ENCODE measurements around the gene PRKCD. TPM values are rescaled to one million over a fixed set of nuclear protein-coding genes. Genes with fewer than 3 reads are reported as not detected.

The PRKCD gene
- total and polyA plus RNA-seq, 2 donors (not counting 1 experiment from before 2014, with no cell fraction given): 46.7 to 68.8 TPM

GRCh38 chr3:53230789-53231188 lies 69.8 kb downstream of the PRKCD start:
- H3K27ac ChIP-seq (ENCODE audit: low read length in 2 of 2): no peak overlapping the region
- H3K36me3 ChIP-seq (replicated peaks in 1 of 2; ENCODE audit: control extremely low read depth in 1 of 2, control insufficient read depth in 1 of 2, extremely low read depth in 1 of 2, insufficient read depth in 2 of 2, low read length in 1 of 2): peaks cover 0 to 87% of the 10 kb centered on the region in 2 experiments
- Mint-ChIP-seq H3K4me3 (no peak overlapping the region), H3K27ac (no peak overlapping the region), H3K9me3 (ENCODE audit: insufficient read depth) (no peaks in the 10 kb centered on the region), H3K27me3 (no peaks in the 10 kb centered on the region), H3K4me1 (no peaks in the 10 kb centered on the region)
- H4K20me1 ChIP-seq (ENCODE audit: control insufficient read depth, insufficient read depth, low read length, poor library complexity, severe bottlenecking): no peaks in the 10 kb centered on the region
- H3K4me3 ChIP-seq (ENCODE audit: control extremely low read depth in 1 of 5, extremely low read depth in 1 of 5, insufficient read depth in 1 of 5, low read depth in 2 of 5, low read length in 4 of 5): no peak overlapping the region
- H3K79me2 ChIP-seq (ENCODE audit: control insufficient read depth, insufficient read depth, low read length): no peaks in the 10 kb centered on the region
- TF ChIP-seq EZH2 (IDR thresholded peaks at IDR 0.05; ENCODE audit: borderline replicate concordance, insufficient read depth, low read depth, low read length, poor library complexity, severe bottlenecking) (no peak), CTCF (IDR thresholded peaks at IDR 0.05) (no peak)
- no peak overlapping the region for H2AFZ ChIP-seq (ENCODE audit: insufficient read depth, low read depth, low read length, poor library complexity, severe bottlenecking)
- no peaks in the 10 kb centered on the region for H3K27me3 ChIP-seq (replicated peaks in 1 of 4; ENCODE audit: control extremely low read depth in 1 of 4, control insufficient read depth in 3 of 4, insufficient read depth in 4 of 4, low read length in 3 of 4)
- POLR2A ChIA-PET: no interaction called here
- no peaks in the 10 kb centered on the region for H3K4me1 ChIP-seq (ENCODE audit: control insufficient read depth in 2 of 2, insufficient read depth in 2 of 2, low read length in 2 of 2)
- 95% methylated on average over 5 of the region's 5 CpGs for WGBS (ENCODE audit: insufficient coverage)
- ATAC-seq (ENCODE audit: low read depth): no peak
- no peaks in the 10 kb centered on the region for H3K9me3 ChIP-seq (ENCODE audit: control extremely low read depth in 1 of 3, control insufficient read depth in 2 of 3, insufficient read depth in 1 of 3, low read length in 2 of 3)
- CTCF ChIA-PET: interaction anchor here (0.6 kb wide), 1 partner anchor 167 kb away, joined by 3 read pairs; no protein-coding TSS in a partner anchor
- DNase-seq: no peak
- intact Hi-C loops (cut with micrococcal nuclease): no loop called here
- H3K9ac ChIP-seq (ENCODE audit: low read length): no peak overlapping the region
- no peak overlapping the region for H3K4me2 ChIP-seq (replicated peaks; ENCODE audit: low read depth, low read length, poor library complexity, severe bottlenecking)

- TF ChIP-seq CTCF (IDR thresholded peaks at IDR 0.05) (no peak), EZH2 (IDR thresholded peaks at IDR 0.05; ENCODE audit: borderline replicate concordance, insufficient read depth, low read depth, low read length, poor library complexity, severe bottlenecking) (no peak)
- Histone ChIP-seq H3K27ac (ENCODE audit: low read length in 2 of 2) (no peak overlapping the region), H3K4me3 (ENCODE audit: control extremely low read depth in 1 of 5, extremely low read depth in 1 of 5, insufficient read depth in 1 of 5, low read depth in 2 of 5, low read length in 4 of 5) (no peak overlapping the region), H3K9ac (ENCODE audit: low read length) (no peak overlapping the region), H3K27me3 (replicated peaks in 1 of 4; ENCODE audit: control extremely low read depth in 1 of 4, control insufficient read depth in 3 of 4, insufficient read depth in 4 of 4, low read length in 3 of 4) (no peaks in the 10 kb centered on the region), H3K9me3 (ENCODE audit: control extremely low read depth in 1 of 3, control insufficient read depth in 2 of 3, insufficient read depth in 1 of 3, low read length in 2 of 3) (no peaks in the 10 kb centered on the region), H2AFZ (ENCODE audit: insufficient read depth, low read depth, low read length, poor library complexity, severe bottlenecking) (no peak overlapping the region), H3K79me2 (ENCODE audit: control insufficient read depth, insufficient read depth, low read length) (no peaks in the 10 kb centered on the region), H3K36me3 (replicated peaks in 1 of 2; ENCODE audit: control extremely low read depth in 1 of 2, control insufficient read depth in 1 of 2, extremely low read depth in 1 of 2, insufficient read depth in 2 of 2, low read length in 1 of 2) (peaks cover 0 to 87% of the 10 kb centered on the region in 2 experiments), H3K4me2 (replicated peaks; ENCODE audit: low read depth, low read length, poor library complexity, severe bottlenecking) (no peak overlapping the region), H3K4me1 (ENCODE audit: control insufficient read depth in 2 of 2, insufficient read depth in 2 of 2, low read length in 2 of 2) (no peaks in the 10 kb centered on the region), H4K20me1 (ENCODE audit: control insufficient read depth, insufficient read depth, low read length, poor library complexity, severe bottlenecking) (no peaks in the 10 kb centered on the region)
- Mint-ChIP-seq H3K9me3 (ENCODE audit: insufficient read depth) (no peaks in the 10 kb centered on the region), H3K4me1 (no peaks in the 10 kb centered on the region), H3K27ac (no peak overlapping the region), H3K27me3 (no peaks in the 10 kb centered on the region), H3K4me3 (no peak overlapping the region)
- CTCF ChIA-PET: interaction anchor here (0.6 kb wide), 1 partner anchor 169 kb away, joined by 3 read pairs; no protein-coding TSS in a partner anchor
- POLR2A ChIA-PET: no interaction called here
- DNase-seq (no peak), ATAC-seq (ENCODE audit: low read depth) (no peak)
- intact Hi-C loops (cut with micrococcal nuclease): no loop called here
- 93% methylated on average over 10 of the region's 13 CpGs for WGBS (ENCODE audit: insufficient coverage)
Observed at GRCh38 chr3:53231532-53232511, 70.8 kb downstream of the PRKCD start.
